NCI-H446 treated with DMSO at 0.1 percent for 48 hours (cell line): ENCODE measurements around the gene LDLRAD2.

ENCODE experiments used
- DNase-seq: peaks from one replicate; lab custom pipeline; 2025; lab: John Stamatoyannopoulos, UW

LDLRAD2 gene

GRCh38 chr1:21842606-21843162 is 30.6 kb downstream of the LDLRAD2 start:
- DNase-seq: no peak

- no peak for DNase-seq
These were observed 31.1 kb downstream of the LDLRAD2 start for GRCh38 chr1:21843208-21843607.

- DNase-seq: no peak
These were observed 31.9 kb downstream of the LDLRAD2 start for GRCh38 chr1:21843996-21844395.

GRCh38 chr1:21845646-21846641 is 33.9 kb downstream of the LDLRAD2 start:
- no peak for DNase-seq

GRCh38 chr1:21847223-21848205 is 35.4 kb downstream of the LDLRAD2 start:
- no peak for DNase-seq

GRCh38 chr1:21848524-21849174 is 36.6 kb downstream of the LDLRAD2 start:
- no peak for DNase-seq

GRCh38 chr1:21849909-21850576 is 38.0 kb downstream of the LDLRAD2 start:
- no peak for DNase-seq

GRCh38 chr1:21851430-21852250 is 39.6 kb downstream of the LDLRAD2 start:
- DNase-seq: no peak

GRCh38 chr1:21852282-21853130 is 40.4 kb downstream of the LDLRAD2 start:
- DNase-seq: no peak

- DNase-seq: no peak
These were observed 41.0 kb downstream of the LDLRAD2 start for GRCh38 chr1:21853131-21853427.

- no peak for DNase-seq
These were observed 42.2 kb downstream of the LDLRAD2 start for GRCh38 chr1:21854090-21854750.

GRCh38 chr1:21854751-21855131 is 42.7 kb downstream of the LDLRAD2 start:
- DNase-seq: no peak

GRCh38 chr1:21855257-21856096 is 43.4 kb downstream of the LDLRAD2 start:
- DNase-seq: no peak

GRCh38 chr1:21857142-21857839 is 45.2 kb downstream of the LDLRAD2 start:
- no peak for DNase-seq

- no peak for DNase-seq
These were observed 46.0 kb downstream of the LDLRAD2 start for GRCh38 chr1:21857840-21858670.

GRCh38 chr1:21859669-21860179 is 47.7 kb downstream of the LDLRAD2 start:
- no peak for DNase-seq
